HG02981 (cell line): ENCODE results near the gene OCIAD1.
"Not testable (repeated sequence)": the region's sequence is repeated elsewhere in the genome, so short reads cannot be mapped to it uniquely, and the experiment has no call there.

Experiments used
- ATAC-seq: cut with Tn5 transposase; IDR thresholded peaks from one replicate; pipeline ENCODE4 v1.9.1; 2021; ENCODE audit warnings: mild to moderate bottlenecking, moderate library complexity; ENCODE audit not compliant: unreplicated experiment

The OCIAD1 gene

DNA sequence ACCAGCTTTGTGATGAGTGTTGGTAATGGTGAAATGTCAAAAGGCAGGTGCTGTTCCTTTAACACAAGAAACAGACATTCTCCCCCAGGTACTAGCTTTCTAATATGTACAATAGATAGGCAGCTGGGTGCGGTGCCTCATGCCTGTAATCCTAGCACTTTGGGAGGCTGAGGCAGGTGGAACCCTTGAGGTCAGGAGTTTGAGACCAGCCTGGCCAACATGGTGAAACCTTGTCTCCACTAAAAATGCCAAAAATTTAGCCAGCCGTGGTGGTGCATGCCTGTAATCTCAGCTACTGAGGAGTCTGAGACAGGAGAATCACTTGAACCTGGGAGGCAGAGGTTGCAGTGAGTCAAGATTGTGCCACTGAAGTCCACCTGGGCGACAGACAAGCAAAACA is 50.8 kb downstream of the OCIAD1 start:
- ATAC-seq = not testable (repeated sequence)

DNA sequence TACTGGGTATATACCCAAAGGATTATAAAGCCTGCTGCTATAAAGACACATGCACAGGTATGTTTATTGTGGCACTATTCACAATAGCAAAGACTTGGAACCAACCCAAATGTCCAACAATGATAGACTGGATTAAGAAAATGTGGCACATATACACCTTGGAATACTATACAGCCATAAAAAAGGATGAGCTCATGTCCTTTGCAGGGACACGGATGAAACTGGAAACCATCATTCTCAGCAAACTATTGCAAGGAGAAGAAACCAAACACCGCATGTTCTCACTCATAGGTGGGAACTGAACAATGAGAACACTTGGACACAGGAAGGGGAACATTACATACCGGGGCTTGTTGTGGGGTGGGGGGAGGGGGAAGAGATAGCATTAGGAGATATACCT is 58.9 kb downstream of the OCIAD1 start:
- ATAC-seq = not testable (repeated sequence)

DNA sequence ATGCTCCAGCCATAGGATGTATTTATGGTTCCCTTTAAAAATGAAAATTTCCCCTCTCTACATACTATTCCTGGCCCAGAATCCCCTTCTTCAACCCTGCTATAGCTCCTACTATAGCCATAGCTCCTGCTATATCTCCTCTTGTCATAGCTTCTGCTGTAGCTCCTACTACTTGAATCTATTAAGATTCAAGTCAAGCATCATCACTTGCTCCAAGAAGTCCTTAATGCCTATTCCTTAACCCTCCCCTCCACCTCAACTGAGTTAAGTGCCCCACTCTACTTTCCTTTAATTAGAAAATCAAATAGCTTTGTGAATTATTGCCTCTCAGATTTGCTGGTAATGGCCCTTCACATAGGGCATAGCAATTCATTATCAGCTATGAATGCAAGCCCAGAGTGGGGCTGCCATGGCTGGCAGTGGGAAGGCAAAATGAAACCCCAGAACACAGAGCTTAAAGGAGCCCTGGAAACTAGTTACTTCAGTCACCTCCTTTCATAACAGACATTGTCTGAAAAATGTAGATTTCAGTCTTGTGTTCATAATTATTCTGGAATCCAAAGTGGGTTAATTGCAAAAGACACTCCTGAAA is 60.2 kb downstream of the OCIAD1 start:
- ATAC-seq = no peak

DNA sequence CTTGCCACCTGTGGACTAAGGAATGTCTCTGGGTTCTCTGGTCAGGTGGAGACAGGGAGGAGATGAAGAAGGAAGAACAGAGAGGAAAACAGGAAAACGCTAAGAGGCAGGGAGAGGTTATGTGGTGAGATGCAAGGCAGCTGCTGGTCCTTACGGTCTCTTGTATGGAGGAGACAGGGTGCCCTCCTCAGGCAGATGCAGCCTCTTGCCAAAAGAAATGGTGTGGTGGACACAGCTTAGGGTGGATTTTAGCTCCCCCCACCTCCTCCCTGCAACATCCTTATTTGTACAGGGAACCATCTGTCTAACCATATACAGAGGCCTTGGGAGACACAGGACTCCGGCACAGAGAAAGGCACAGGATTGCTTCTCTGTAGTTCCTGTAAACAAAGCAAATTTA is 66.0 kb downstream of the OCIAD1 start:
- ATAC-seq = no peak

DNA sequence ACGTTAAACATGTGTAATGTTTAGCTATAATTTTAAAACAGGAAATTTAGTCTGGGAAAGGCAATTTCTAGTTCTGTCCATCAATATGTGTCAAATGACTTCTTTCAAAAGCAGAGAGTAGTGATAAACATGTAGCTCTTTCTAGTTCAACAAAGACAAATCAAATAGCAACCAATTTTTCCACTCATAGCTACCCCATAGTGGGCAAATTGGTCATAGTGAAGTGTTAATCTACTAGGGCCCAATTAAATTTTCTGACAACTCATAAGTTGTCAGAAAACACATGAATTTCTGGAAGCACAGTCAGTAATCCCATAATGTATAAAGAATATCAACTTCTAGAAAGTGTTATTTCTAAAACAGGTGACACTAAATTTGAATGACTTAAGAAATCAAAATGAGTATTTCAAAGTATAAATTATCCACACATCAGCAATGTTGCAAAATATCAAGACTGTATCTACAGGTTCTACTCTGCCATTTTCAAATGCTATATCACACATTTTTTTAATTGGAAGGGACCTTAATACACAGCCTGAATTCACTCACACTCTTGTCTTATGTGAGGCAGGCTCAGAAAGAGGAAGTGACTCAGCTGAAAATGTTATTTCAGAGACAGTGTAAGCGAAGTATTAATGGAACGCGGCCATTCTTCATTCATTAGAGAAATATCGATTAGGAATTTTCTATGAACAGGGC is 68.0 kb downstream of the OCIAD1 start:
- ATAC-seq = no peak

DNA sequence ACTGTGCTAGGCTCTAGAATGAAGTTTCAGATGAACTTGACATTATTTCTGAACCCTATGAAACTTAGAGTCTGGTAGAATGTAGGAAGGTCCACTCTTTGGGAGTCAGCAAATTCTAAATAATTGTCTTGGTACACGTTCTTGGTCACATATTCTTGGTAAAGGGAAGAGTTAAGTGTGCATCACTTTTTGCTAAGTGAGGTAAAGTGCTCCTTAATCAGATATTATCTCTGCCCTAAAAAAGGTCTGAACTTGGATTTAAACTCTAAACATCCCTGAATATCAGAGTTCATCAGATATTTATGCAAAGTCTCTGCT is 68.5 kb downstream of the OCIAD1 start:
- ATAC-seq = no peak

DNA sequence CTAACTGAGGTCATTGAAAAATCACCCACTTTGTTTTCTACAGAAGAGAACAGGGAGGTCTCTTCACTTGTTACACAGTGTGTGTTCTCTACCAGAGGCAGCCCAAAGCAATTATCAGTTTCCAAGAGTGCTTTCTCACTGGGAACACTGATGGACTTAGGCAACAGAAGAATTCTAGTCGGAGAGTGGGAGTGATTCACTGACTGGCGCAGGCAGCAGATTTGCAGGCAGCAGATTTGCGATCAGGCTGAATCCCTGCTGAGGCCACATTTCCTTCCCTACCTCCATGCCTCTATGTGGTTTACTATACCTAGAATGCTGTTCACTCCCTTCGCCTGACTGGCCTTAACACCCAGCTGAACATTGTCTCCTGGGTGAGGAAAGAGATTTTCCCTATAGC is 69.1 kb downstream of the OCIAD1 start:
- ATAC-seq = no peak

DNA sequence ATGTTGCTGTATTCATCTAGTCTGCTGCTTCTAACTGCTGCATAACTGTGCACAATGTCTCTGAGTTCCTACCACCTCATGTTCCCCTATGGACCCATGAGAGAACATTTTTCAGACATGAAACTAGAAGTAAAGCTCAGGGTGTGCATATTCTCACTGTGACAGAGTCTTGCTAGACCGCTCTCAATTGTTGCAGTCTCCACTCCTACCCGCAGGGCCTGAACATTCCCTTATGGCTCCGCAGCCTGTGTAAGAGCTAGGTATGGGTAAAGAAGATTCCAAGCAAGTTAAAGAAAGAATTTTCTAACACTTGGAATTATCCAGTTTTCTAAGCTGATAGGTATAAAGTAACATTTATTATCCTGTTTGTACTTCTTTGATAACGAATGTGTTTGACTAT is 70.3 kb downstream of the OCIAD1 start:
- ATAC-seq = no peak

DNA sequence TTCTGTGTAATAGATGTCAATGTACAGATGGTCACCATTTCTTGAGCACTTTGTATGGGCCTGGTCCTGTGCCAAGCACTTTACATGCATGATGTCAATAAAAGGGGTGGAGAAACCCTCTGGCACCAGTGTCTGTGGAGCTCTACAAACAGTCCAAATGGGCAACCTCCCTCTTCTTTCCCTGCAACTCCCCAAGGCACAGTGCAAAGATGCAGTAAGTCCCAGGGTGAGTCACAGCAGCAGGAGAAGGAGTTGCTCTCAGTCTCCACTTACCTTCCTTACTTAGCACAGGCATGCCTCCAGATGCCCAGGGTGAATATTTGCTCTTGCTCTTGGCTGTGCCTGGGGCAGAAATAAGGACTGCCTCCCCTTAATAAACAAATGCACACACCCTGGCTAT is 71.4 kb downstream of the OCIAD1 start:
- ATAC-seq = no peak

DNA sequence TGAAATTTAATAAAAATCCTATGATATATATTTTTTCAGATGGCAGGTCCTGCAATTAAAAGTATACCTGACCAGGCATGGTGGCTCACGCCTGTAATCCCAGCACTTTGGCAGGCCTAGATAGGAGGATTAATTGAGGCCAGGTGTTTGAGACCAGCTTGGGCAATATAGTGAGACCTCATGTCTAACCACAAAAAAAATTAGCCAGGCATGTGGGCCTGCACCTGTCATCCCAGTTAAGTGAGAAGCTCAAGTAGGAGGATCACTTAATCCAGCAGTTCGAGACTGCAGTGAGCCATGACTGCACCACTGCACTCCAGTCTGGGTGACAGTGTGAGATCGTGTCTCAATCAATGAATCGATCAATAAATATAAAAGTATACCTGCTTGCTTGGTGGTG is 73.2 kb downstream of the OCIAD1 start:
- ATAC-seq = no peak

DNA sequence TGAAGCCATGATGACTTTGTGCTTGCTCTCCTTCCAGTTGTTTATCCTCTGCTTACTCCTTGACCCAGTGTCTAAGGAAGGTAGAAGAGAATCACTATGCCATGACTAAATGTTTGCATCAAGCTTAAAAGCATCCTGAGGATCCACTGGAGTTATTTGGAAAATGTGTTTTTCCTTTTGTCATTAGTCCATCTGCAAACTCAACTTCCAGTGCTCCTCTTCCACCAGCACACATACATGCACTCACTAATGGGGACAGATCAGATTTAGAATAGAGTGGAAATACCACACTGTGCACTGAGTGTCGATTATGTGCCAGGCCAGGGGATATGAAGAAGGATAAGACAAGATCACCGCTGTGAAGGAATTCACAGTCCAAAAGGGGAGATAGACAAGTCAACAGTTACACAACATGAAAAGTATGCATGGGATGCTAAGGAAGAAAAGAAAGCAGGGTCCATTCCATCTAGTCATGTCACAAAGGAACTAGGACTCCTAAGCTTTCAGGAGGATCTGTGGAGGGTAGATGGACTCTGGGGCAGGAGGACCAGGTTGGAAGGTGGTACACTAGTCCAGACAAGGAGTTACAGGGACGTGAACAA is 73.8 kb downstream of the OCIAD1 start:
- no peak for ATAC-seq

DNA sequence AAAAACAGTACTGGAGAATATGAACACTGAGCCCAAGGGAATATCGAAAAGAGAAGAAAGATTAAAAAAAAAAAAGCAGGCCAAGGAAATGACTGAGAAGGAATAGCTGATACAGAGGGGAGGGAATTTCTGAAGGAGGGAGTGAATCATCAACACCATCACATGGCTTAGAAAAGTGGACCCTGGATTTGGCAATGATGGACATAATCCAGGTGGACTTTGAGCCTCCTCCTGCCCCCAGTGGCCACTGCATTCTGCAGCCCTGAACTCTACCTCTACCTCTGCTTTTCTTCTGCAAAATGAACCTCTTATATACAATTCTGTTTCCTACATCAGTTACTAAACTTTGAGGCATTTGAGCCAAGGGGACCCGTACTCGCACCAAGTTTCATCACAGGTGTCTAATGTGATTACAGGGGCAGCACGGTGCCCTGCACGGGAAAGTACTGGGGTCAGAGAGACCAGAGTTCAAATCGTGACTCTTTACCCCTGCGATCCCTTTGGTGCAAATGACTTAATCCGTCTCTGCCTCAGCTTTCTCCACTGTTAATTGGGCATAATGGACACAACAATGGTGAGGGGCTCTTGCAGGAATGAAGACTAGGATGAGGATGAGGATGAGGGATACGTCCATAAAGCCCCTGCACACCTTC is 74.6 kb downstream of the OCIAD1 start:
- ATAC-seq = no peak

DNA sequence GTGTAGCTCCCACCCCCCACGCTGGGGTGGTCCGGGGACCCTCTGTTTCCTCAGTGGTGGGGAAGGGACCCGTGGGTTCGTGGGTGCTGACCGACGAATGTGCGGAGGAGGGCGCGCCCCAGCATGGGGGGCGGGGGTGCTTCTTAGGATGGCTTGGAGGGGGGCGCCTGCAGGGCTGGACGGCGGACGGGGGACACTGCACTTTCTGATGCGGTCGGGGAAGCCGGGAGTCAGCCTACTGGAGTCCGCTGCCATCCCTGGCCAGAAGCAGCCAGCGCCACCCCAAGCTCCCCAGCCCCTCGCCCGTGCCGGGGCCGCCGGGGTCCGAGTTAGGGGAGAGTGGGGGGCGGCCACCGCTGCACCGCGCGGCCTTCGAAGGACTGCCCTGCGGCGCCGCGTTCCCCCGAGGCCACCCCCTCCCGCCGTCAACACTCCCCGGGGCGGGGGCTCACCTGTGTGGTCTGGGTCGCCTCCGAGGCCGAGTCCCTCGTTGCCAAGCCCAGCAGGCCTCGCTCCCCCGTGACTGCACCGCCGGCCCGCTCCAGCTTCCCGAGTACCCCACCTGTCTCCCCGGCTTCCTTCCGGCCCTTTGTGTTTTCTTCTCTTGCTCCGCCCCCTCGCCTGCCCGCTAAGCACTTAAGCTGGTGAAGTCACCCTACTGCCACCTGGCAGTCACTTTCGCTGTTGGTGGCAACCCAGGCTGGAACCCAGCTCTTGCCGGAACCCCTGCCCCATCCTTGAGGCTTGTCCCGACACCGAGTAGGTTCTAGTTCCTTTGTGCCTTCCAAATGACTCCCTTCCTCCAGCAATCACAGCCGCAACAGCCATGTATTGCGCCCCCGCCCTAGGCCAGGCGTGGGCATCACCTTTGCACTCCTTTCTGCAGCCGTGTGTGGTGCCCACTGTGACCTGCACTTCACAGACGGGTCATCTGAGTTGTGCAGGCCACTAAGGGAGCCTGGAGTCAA is 75.6 kb downstream of the OCIAD1 start, which contains the start of gene OCIAD2:
Gene OCIAD2, minus strand, starts transcription at position 569 of the 968 bp plus-strand sequence. CDS start 2,225 bp downstream, outside the sequence.
- ATAC-seq = peak; percentile 94

DNA sequence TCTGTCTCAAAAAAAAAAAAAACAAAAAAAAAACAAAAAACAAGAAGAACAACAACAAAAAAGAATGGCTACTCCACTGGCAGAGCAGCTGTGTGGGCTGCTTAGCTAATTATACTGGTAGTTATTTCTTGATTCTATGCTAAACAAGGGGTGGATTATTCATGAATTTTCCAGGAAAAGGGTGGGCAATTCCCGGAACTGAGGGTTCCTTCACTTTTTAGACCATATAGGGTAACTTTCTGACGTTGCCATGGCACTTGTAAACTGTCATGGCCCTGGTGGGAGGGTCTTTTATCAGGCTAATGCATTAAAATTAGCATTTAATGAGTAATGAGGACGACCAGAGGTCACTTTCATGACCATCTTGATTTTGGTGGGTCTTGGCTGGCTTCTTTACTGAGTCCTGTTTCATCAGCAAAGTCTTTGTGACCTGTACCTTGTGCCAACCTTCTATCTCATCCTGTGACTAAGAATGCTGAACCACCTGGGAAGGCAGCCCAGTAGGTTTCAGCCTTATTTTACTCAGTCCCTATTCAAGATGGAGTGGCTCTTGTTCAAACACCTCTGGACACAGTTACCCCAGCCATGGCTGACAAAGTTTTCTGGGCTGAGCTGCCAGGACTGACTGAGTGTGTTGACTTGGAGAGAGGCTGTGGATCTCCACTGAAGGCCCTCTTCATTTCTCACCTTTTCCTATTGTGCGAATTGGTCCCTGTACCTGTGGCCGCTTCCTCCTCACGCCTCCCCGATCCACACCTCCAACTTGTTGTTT is 77.0 kb downstream of the OCIAD1 start:
- ATAC-seq = no peak

DNA sequence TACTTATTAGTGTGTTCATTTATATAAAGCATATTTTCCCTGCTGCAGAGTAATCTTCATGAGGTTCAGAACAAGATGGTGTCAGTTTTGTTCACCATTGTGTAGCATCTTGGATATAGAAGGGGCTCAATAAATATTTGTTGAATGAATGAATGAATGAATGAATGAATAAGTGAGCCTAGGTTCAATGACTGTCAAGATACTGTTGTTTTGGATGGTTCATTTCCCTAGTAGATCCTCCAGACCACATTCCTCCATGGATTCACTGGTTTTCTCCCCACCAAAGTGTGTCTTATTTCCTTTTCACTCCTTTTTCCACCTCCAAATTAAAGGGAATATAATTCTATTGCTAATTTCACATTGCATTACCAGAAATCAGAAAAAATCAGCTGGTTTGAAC is 77.8 kb downstream of the OCIAD1 start:
- ATAC-seq = no peak

DNA sequence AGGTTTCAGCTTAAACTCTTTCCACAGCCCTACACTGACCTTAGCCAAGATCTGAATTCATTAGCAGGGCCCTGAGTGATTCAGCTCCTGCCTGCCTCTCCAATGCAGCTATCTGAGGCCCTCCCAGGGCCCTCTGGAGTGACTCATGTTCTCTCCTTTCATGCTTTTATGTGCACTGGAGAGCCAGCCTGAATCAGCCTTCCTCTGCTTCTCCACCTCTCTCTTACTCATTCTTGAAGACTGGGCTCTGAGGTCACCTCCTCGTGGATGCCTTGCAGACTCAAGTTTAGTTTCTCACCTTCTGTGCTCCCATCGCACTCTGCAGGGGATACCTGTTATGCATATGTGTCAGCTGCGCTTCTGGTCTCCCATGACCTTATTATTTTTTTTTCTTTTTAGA is 78.8 kb downstream of the OCIAD1 start:
- ATAC-seq = no peak

DNA sequence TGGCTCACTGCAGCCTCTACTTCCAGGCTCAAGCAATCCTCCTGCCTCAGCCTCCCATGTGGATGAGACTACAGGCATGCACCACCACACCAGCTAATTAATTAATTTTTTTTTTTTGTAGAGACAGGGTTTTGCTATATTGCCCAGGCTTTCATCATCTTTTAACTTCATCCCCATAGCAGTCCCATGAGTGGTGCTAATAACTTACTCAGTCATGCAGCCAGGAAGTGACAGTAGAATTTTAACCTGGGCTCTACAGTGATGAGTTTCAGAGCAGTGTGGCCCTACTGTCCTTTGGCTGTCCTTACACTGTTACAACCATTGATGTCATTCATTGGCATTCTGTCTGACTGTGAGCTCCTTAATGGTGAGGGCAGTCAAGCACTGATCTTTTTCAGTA is 79.6 kb downstream of the OCIAD1 start:
- no peak for ATAC-seq
